GM12801 (cell line): ENCODE results near the gene DIS3L.

Source experiments
- CTCF ChIP-seq: IDR thresholded peaks from one replicate; pipeline ENCODE4 v1.5.1; 2011; ENCODE audit warnings: control low read depth; ENCODE audit not compliant: insufficient read length; ENCODE audit errors: extremely low read depth

The DIS3L gene

GRCh38 chr15:66285533-66286280, 7.7 kb upstream of the DIS3L start:
- no peak for TF ChIP-seq CTCF

GRCh38 chr15:66287461-66288057, 5.8 kb upstream of the DIS3L start:
- TF ChIP-seq CTCF, result no peak

GRCh38 chr15:66288093-66288492, 5.3 kb upstream of the DIS3L start:
- no peak for TF ChIP-seq CTCF

- TF ChIP-seq CTCF, result no peak
Observed at GRCh38 chr15:66288551-66289185, 4.7 kb upstream of the DIS3L start.

- TF ChIP-seq CTCF, result no peak
Observed at GRCh38 chr15:66290007-66290406, 3.4 kb upstream of the DIS3L start.

- no peak for TF ChIP-seq CTCF
Observed at GRCh38 chr15:66290518-66290917, 2.9 kb upstream of the DIS3L start.

GRCh38 chr15:66291816-66292570, 1.4 kb upstream of the DIS3L start:
- no peak for TF ChIP-seq CTCF
